AG08396 (cell line): ENCODE data around the gene BDNF.
A peak's percentile ranks its signal among the peaks of the same experiment; 100 is the strongest.
"Not testable (repeated sequence)": the region's sequence is repeated elsewhere in the genome, so short reads cannot be mapped to it uniquely, and the experiment has no call there.

Experiments used
- DNase-seq: peaks from one replicate; pipeline ENCODE4 v3.0.0; 2012; ENCODE audit warnings: low spot score, mixed read lengths

Gene BDNF

DNA sequence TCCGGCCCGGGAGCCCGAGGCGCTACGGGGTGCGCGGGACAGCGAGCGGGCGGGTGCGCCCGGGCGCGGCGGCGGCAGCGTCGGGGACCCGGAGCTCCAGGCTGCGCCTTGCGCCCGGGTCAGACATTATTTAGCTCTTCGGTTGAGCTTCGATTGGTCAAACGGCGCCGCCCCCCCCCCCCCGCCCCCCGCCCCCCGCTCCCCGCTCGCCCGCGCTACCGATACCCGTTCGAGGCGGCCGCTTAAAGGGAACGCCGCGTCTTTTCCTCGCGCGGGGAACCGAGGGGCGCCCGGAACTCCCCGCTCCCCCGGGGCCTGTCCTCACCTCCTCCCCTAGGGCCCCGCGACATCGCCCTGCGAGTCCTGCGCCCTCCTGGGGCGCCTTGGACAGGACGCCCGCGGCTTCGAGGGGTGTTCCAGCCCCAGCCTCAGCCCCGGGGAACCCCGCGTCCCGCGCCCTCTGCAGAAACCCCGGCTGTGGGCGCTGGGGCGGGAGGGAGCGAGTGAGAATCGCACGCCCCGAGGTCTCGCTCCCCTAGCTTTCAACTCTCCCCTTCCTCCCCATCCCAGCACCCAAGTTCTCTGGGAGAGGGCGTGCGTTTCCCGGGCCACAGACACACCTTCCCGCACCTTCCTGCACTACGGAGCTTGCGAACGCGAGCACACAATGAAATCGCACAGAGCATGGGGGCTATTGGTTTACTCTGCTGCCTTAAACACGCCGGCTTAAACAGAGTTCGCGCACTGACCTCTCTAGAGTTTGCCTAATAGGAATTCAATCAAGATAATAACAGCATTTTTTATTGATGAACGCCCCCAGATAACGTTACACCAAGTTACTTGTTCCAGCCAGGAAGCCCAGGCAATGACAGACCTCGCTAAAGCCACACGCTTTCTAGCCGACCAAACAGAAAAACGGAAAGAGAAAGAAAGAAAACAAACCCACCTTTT is at the start of gene BDNF:
Gene BDNF (minus strand): TSS at position 105 of the 951 bp plus-strand sequence. CDS start 41,891 bp downstream, outside the sequence.
- peak; percentile 83 for DNase-seq

DNA sequence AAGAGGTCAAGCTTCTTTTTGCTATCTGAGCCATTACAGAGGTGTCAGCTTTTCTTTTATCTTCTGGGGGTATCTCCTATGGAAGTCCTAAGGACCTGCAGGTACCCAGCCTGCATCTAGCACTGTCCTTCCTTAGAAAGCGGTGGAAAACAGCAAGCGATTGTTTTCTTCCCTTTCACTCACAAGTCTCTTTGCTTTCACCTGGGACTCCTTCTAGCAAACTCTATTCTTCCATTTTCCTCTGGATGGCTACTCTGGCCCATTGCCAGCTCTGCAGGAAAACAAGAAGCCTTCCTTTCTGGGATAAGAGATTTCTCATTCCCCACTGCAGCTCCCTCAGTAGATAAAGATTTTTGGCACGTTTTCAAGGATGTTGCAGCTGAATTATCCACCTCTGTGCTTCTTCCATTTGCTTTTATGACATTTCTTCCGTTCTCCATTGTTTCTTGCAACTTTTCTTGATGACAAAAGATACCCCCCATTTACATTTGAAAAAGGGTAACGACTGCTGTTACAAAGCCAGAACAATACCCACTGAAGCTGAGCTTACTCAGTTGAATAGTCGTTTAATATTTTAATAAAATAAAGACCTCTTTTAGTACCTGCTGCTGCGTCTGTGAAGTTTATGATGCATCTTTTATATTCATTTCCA is 40.2 kb upstream of the BDNF start:
- no peak for DNase-seq

DNA sequence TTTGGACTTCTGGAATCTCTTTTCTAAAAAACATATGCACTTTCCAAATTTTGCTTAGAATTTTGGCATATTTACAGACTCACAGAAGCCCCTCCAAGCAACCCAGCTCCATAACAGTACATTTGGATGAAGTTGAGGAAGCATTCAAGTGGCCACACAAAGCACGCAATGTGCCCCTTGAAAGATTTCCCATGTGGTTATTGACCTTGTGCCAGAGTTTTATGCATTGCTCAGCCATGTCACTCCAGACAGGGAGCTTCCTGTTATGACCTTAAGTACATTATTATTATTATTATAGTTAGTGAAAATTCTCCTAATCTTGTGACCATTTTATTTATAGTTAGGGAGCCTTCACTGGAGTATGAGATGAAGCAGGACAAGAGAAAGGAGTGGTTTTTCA is 35.0 kb upstream of the BDNF start:
- no peak for DNase-seq

DNA sequence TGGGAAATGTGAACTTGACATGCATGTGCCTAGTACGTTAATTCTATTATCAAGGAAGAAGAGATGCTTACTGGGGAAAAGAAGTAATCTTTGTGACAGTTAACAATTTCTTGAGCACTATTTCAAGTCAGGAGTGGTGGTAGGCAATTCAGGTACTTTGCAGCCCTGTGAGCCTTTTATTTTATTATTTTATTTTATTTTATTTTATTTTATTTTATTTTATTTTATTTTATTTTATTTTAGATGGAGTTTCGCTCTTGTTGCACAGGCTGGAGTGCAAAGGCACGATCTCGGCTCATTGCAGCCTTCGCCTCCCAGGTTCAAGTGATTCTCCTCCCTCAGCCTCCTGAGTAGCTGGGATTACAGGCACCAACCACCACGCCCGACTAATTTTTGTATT is 31.5 kb upstream of the BDNF start:
- DNase-seq, result not testable (repeated sequence)

DNA sequence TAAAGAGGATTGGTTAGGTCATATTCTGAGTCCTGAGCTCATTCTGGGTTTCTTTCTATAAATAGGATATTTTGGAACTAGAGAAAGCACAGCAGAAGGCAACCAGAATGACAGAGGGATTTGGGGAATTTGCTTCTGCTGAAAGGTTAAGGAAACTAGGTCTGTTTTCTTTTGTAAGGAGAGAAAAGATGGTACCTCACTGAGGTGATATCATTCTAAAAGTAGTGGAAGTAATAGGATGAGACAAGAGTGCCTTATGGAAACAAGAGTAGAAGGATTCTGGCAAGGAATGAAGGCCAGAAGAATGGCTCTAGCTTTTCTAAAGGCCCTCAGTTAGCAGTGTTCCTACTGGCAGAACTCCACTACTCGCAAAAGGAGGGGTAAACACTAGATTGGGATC is 26.7 kb upstream of the BDNF start:
- DNase-seq, result no peak

DNA sequence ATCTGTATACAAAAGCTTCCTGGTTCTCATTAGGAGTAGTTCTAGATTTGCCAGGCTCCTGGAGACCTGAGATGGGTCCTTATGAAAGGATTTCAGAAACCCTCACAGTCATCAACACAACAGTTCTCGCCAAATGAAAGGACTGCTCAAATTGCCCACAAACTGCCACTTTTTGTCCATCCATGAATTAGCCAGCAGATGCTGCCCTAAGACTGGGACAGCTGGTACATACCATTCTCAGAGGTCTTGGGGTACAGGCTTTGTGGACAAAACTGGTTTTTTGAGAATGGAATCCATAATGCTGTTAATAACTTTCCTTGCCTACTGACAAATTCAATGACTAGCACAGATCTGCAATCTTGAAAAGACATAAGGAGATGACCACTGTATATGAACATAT is 23.4 kb upstream of the BDNF start:
- DNase-seq, result no peak

DNA sequence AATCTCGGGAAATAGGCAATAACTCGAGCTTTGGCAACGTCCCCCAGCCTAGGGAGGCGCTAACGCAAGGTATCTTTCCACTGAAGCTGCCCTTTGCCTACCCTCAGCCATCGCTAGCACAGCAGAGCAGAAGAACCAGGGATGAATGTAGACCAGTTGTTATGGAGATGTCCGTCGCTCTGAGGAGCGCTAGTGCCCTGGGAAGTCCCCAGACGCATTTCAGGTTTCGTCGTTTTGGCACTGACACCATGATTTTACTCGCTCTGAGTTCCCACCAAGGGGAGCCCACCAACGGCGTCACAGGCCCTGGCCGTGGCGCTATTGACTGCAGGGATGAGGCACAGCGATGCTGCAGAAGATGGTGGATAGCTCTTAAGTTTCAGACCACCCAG is 22.7 kb upstream of the BDNF start:
- peak; percentile 46 for DNase-seq

DNA sequence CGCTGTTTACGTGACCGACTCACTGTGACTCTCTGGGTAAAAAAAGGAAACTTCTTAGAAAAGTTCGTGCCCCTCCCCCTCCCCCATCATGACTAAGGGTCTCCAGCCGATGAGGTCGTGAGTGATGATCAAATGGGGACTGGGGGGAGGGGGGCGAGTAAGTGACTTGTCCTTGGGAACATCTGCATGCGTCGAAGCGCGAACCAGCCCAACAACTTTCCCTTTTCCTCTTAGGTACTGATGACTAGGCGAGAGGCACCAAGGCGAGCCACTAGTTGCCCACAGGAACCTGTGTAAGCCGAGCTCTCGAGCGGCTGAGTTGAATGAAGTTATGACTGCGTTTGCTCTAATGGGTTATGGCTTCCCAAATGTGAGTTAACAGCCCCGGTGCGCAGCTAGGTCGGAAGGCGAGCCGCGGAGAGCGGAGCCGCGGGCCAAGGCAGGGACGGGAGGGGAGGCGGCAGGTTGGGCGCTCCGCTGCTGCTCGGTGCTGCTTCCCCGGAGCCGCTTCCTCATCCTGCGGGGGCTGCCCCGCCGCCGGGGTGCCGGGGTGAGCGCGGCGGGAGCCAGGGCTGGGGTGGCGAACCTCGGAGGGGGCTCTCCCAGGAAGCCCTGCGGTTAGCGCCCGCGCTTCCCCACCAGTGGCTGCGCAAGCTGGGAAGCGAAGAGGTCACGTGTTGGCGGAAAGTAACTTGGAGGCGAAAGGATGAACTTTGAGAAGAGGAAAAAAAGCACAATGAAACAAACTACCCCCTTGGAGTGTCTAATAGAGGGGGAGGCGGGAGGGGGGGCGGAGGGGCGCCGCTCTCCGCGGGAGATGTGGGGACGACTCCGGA is 22.1 kb upstream of the BDNF start:
- peak; percentile 49 for DNase-seq

DNA sequence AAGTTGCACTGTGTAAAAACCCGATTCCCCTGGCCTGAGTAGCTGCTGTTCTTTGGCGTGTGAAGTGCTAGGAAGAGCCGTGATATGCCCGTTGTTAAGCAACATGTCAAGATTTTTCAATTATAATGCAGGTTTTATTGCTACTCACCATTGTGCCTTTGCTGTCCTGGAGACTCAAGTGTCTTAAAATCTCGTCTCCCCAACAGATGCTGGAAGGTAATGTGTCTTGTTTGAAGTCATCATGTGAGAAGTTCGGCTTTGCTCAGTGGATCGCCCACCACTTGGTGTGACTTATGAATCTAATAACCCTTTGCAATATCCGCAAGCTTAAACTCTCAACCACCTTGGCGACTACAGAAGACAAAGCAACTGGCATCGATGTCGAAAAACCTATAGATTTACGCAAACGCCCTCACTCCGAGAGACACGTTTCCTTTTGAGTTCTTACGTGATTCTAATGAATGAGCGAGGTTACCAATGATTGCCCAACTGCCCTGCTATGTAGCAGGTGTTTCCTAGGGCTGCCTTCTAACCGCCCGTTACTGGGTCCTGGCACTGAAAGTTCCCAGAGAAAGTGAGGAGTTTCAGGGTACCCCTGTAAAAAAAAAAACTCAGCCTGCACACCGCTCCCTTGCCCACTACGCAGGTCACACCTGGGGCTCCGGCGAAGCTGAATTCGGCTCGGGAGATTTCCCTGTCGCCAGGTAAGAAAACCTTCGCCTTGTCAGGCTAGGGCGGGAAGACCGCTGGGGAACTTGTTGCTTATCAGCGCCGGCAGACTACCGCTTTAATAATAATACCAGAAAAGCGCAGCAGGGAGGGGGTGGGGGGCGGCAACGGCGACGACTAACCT is 21.2 kb upstream of the BDNF start:
- DNase-seq, result no peak

DNA sequence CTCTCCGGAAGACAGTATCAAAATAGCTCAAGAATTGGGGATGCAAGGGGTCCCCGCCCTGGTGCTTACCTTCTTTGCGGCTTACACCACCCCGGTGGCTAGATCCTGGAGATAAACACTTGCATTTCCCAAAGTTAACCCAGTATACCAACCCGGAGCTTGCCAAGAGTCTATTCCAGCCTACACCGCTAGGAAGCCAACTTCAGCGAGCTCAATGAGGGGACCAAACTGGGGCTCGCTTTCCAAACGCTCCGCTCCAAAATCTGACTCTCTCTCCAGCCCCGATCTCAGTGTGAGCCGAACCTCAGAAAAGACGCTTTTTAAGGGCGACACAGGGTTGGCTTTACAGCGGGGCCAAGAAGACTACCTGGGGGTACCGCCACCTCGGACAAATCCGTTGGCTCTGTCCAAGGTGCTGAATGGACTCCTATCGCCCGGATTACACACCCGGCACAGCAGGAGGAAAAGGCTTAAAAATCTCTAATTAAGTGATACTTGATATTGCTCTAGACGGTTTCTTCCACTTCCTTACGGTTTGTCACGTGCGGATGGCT is 20.1 kb upstream of the BDNF start:
- DNase-seq, result peak; percentile 68

DNA sequence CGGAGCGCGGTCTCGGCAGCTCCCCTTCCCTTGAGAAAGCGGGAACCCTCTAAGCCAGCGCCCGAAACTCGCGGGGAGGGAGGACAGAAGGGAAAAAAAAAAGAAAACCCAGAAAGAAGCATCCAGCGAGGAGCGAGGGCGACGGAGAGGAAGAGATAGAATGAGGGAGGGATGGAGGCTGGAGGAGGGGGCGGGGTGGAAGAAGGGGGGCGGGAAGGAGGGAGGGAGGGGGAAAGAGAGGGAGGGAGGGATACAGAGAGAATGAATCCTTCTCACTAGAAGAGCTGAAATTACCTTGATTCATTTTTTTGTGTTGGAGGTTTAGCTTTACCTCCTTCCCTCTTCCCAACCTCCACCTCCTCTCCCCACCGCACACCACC is 19.3 kb upstream of the BDNF start:
- DNase-seq, result no peak

DNA sequence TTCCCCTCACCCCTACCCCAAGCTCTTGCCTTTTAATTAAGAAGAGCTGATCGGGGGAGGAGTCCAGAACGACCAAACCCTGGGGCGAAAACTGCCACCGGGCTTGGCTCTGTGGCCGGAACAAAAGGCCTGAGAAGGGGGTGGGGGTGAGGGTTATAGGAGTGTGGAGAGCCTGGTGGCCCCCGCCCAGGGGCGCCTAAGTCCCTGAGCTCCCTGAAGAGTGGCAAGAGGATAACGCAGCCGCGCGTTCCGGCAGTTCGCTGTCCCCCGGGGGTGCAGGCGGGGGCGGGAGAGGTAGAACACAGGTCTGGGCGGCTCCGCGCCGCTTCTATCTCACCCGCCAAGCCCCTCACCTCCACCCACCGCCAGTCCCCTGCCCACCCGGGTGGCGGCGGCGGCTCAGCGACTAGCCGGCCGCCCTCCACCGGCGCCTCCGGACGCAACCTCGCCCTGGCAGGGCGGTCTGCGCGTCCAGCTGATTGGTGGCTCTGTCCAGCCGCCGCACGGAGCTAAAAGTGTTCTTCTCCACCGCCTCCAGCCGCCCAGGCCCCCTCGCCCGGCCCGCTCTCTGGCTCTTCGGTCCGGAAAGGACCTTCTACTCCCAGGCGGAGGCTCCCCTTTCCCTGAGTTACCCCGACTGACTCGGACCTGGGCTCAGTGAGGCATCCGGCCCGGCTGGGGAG is 18.7 kb upstream of the BDNF start:
- peak; percentile 76 for DNase-seq

DNA sequence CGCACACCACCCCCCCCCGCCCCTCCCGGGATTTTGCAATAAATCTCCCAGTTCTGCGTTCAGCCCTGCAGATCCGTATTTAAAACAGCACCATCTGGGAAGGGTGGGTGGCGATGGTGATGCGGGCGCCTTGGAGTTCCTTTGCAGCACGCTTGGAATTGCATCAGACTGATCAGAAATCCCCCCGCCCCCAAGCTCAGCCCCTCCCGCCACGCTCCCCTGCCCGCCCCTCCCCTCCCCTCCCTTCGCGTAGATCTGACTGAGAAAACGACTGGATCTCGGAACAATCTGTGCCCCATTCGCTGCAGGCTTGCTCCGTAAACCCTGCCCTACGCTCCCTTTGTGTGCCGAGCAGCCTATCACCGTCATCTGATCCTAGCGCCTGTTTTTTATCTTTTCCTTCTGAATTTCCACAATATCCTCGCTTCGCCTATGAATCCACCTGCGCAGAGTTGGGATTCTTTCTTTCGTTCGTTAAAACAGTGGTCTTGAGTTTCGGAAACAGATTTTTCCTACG is 18.1 kb upstream of the BDNF start:
- peak; percentile 84 for DNase-seq

DNA sequence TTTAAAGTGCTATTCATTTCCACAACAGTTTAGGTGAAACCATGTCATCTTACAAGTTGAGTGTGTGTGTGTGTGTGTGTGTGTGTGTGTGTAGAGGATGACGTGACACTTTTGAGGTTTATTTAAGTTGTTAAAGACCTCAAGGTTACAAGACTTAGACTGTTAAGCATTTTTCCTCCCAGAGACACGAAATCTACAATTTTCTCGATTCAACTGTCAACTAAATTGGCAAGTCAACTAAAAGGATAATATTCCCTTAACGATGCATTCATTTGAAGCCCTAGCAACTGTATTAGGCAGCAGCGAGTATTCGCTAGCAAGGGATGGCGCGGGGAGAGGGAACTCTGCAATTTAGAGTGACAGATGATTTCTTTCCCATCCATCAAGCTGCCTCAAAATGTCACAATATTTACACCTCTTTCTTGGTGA is 17.6 kb upstream of the BDNF start:
- no peak for DNase-seq

DNA sequence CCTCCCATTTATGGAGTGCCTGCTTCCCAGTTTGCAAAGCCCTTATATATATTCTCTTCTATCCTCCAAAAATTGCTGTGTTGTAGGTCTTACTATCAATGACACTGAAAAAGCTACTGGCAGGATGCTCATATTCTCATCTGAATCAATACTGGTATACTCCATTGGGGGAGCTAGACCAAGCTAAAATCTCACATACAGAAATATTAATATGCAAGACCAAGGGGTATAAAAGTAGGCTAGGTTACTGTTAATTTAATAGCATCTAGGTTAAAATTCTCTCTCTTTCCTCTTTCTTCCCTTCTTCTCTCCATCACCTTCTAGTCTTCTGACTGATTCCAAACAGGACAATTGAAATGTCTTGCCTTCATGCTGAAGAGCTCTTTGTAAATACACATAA is 17.1 kb upstream of the BDNF start:
- no peak for DNase-seq

DNA sequence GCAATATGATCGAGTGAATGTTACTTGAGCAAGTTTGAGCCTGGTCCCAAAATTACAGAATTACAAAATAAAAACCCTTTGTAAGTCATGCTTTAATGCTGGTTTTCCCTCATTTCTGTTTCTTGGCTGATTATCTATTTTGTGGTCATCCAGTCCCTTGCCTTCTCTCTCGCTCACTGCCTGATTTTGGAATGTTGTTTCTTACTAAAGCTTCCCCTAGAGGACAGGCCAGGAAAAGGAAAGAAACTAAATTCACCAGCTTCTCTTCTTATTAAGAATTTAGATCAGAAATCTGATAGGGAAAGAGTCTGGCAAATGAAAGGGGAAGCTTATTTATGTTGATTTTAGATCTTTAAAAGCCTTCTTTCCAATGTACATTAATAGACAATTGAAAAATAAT is 16.6 kb upstream of the BDNF start:
- DNase-seq, result no peak

DNA sequence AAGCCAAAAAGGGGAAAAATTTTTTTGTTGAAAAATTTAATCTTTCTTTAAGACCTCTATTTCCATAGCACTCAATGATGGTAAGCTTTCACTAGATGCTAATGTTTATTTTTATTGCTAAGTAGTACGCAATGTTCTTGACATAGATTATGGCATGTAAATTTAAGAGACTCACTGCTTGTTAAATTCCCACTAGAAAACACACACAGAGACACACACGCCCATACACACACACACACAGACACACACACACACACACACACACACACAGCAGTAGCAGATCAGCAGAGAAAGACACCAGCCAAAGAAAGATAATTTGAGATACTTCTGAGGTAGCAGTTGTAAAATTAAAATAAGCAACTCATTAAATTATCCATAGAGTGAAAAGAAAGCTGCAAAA is 16.0 kb upstream of the BDNF start:
- no peak for DNase-seq

DNA sequence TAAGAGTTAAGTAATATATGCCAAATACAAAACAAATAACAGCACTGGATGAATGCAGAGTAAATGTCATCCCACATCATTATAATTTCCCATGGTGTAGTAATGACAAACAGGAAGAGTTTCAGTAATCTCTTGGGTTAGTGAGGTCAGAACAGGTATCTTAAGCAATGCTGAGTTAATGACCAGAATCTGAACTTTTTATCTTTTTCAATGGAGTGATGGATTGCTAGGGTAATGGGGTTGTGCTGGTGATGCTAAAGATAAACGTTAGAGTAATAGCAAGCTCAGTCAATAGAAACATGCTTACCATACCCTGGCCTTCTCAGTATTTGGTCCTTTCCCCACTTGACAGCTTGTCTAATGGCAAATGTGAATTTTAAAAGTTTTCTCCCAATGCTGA is 11.5 kb upstream of the BDNF start:
- no peak for DNase-seq

DNA sequence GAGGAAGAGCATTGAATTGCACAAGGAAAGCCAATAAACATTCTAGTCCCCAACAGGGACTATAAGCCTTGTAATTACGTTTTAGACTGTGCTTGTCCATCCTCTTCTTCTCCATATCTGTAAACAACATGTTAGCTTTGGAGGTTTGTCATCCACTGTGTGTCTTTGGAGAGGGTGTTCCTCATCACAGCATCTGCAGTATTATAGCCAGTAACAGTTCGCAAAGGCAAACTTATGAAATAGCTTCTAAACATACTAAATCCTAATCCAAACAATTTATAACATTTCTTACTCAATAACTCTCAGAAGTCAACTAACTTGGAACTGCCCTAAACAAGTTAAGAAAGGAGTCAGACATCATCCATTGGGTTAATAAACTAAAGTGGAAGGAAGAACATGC is 10.3 kb upstream of the BDNF start:
- no peak for DNase-seq

DNA sequence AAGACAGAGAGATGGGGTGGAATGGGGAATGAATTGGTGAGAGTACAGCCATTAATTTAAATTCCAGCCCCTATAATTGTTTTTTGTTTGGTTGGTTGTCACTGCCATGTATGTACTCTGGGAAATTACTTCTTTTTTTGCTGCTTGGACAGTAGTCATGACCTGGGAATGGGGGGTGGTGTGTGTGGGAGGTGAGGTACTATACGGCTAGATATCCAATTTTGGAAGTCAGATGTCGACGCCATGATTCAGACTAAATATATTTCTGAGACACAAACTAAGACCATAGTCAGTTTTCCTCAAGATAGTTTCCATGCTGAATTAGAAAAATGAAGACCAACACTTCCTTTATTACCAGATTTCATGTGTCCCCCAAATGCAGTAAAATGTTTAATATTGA is 7.4 kb upstream of the BDNF start:
- no peak for DNase-seq
